CD4-positive, alpha-beta T cell treated with Interleukin-10 for 1 hour (primary cell): ENCODE results near the gene LPIN1.

Source experiments
- DNase-seq: peaks from one replicate; pipeline ENCODE4 v3.0.0-alpha.2; 2020

LPIN1 gene

GRCh38 chr2:11765501-11765900 is 19.1 kb downstream of the LPIN1 start:
- DNase-seq, result no peak

- no peak for DNase-seq
These were observed 19.6 kb downstream of the LPIN1 start for GRCh38 chr2:11766016-11766415.

GRCh38 chr2:11767779-11768178 is 21.3 kb downstream of the LPIN1 start:
- no peak for DNase-seq

GRCh38 chr2:11768946-11769345 is 22.5 kb downstream of the LPIN1 start:
- DNase-seq, result no peak

GRCh38 chr2:11769516-11769915 is 23.1 kb downstream of the LPIN1 start:
- DNase-seq, result no peak

- DNase-seq, result no peak
These were observed 24.2 kb downstream of the LPIN1 start for GRCh38 chr2:11770531-11771188.

- no peak for DNase-seq
These were observed 25.7 kb downstream of the LPIN1 start for GRCh38 chr2:11771971-11772615.

GRCh38 chr2:11773111-11773510 is 26.7 kb downstream of the LPIN1 start:
- no peak for DNase-seq

- no peak for DNase-seq
These were observed 27.5 kb downstream of the LPIN1 start for GRCh38 chr2:11773747-11774525.

GRCh38 chr2:11774600-11774999 is 28.2 kb downstream of the LPIN1 start:
- no peak for DNase-seq

GRCh38 chr2:11775384-11775783 is 29.0 kb downstream of the LPIN1 start:
- peak; percentile 71 for DNase-seq

- no peak for DNase-seq
These were observed 30.8 kb downstream of the LPIN1 start for GRCh38 chr2:11777066-11777782.

GRCh38 chr2:11777886-11778415 is 31.5 kb downstream of the LPIN1 start:
- no peak for DNase-seq

- peak; percentile 34 for DNase-seq
These were observed 32.0 kb downstream of the LPIN1 start for GRCh38 chr2:11778416-11778815.

GRCh38 chr2:11778923-11779757 is 32.7 kb downstream of the LPIN1 start:
- DNase-seq, result peak; percentile 87

GRCh38 chr2:11781602-11782001 is 35.2 kb downstream of the LPIN1 start:
- DNase-seq, result no peak

GRCh38 chr2:11784280-11784679 is 37.8 kb downstream of the LPIN1 start:
- no peak for DNase-seq

- peak; percentile 46 for DNase-seq
These were observed 38.5 kb downstream of the LPIN1 start for GRCh38 chr2:11784747-11785610.

GRCh38 chr2:11785611-11785940 is 39.1 kb downstream of the LPIN1 start:
- no peak for DNase-seq

- DNase-seq, result no peak
These were observed 39.8 kb downstream of the LPIN1 start for GRCh38 chr2:11786191-11786590.

- DNase-seq, result no peak
These were observed 40.2 kb downstream of the LPIN1 start for GRCh38 chr2:11786592-11786991.
